SK-N-SH (cell line): Measurements from ENCODE around the gene NEDD8.

Source experiments
- EP300 ChIP-seq, 2 experiments: IDR thresholded peaks; 2 replicates each; pipeline versions ENCODE4 v1.4.0 to v1.6.1; 2012; ENCODE audit warnings: borderline replicate concordance in 1 of 2, low read depth in 1 of 2, low read length in 1 of 2
- EZH2phosphoT487 ChIP-seq: fragments of 200-600 bp; sonication (generic); IDR thresholded peaks from 2 replicates; pipeline ENCODE4 v1.6.1; 2017; ENCODE audit warnings: low read depth, mixed run types, mild to moderate bottlenecking, antibody characterized with exemption, moderate library complexity, borderline replicate concordance
- FOXJ3 ChIP-seq: sonication (generic); formaldehyde crosslinking; IDR thresholded peaks from 2 replicates; pipeline ENCODE4 v1.5.1; 2020; ENCODE audit warnings: mild to moderate bottlenecking, missing genetic modification reagents
- JUND ChIP-seq: IDR thresholded peaks from 2 replicates; pipeline ENCODE4 v1.4.0; 2012
- MEF2A ChIP-seq: IDR thresholded peaks from 2 replicates; pipeline ENCODE4 v1.4.0; 2012; ENCODE audit warnings: low read depth, borderline replicate concordance
- POLR2AphosphoS5 ChIP-seq: IDR thresholded peaks from 2 replicates; pipeline ENCODE4 v1.6.1; 2012; ENCODE audit warnings: low read depth, low read length
- RFX5 ChIP-seq: IDR thresholded peaks from 2 replicates; pipeline ENCODE4 v1.6.1; 2012; ENCODE audit warnings: mild to moderate bottlenecking, improper control_type of control experiment, low read length
- TAF1 ChIP-seq: IDR thresholded peaks from 2 replicates; pipeline ENCODE4 v1.6.1; 2012; ENCODE audit warnings: low read depth, mild to moderate bottlenecking, low read length, moderate library complexity, borderline replicate concordance
- TEAD4 ChIP-seq: IDR thresholded peaks from 2 replicates; pipeline ENCODE4 v1.4.0; 2012; ENCODE audit warnings: mild to moderate bottlenecking, borderline replicate concordance; ENCODE audit not compliant: insufficient read depth
- TF ChIP-seq, protein P1 (sequence below): fragments of 200-600 bp; sonication (generic); IDR thresholded peaks from 2 replicates; pipeline ENCODE4 v1.6.1; 2017; ENCODE audit warnings: antibody characterized with exemption, mild to moderate bottlenecking, moderate library complexity
- TF ChIP-seq, protein P2 (sequence below): IDR thresholded peaks from 2 replicates; pipeline ENCODE4 v1.4.0; 2012; ENCODE audit warnings: low read depth, borderline replicate concordance
- TF ChIP-seq, protein P3 (sequence below): IDR thresholded peaks from 2 replicates; pipeline ENCODE4; 2012
- TF ChIP-seq, protein P4 (sequence below): IDR thresholded peaks from 2 replicates; pipeline ENCODE4 v1.6.1; 2012; ENCODE audit warnings: mild to moderate bottlenecking, low read depth, low read length, moderate library complexity
- TF ChIP-seq, protein P5 (sequence below): IDR thresholded peaks from 2 replicates; pipeline ENCODE4 v1.4.0; 2012; ENCODE audit warnings: low read depth

DNA sequence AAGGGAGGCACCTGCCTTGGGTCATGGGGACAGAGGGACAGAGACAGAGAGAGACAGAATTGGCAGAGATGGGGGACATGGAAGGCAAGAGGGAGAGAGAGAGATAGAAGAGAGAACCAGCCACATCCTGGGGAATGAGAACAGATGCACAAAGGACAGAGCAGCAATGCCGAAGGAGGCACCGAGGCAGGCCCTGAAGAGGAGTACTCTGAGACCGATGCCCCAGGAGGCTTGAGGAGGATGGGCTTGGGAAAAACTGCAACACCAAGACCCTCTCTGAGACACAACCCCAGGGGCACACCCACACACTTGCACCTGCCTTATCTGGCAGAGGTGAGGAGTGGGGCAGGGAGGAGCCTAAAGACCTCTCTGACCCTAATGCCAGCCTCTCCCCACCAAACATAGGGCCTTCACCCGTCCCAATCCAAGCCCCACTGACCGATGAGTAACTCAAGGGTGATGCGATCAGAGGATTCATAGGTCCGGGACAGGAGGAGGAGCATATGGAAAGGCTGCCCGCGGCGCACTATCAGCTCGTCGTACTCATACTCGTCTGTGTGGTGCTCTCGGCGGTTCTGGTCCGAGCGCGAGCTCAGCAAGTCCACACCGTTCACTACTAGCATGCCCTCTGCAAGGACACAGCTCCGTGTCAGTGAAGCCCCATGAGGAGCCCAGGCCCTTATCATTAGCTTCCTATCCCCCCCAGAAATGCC, 29.2 kb upstream of the NEDD8 start:
- TF ChIP-seq, protein P1, sequence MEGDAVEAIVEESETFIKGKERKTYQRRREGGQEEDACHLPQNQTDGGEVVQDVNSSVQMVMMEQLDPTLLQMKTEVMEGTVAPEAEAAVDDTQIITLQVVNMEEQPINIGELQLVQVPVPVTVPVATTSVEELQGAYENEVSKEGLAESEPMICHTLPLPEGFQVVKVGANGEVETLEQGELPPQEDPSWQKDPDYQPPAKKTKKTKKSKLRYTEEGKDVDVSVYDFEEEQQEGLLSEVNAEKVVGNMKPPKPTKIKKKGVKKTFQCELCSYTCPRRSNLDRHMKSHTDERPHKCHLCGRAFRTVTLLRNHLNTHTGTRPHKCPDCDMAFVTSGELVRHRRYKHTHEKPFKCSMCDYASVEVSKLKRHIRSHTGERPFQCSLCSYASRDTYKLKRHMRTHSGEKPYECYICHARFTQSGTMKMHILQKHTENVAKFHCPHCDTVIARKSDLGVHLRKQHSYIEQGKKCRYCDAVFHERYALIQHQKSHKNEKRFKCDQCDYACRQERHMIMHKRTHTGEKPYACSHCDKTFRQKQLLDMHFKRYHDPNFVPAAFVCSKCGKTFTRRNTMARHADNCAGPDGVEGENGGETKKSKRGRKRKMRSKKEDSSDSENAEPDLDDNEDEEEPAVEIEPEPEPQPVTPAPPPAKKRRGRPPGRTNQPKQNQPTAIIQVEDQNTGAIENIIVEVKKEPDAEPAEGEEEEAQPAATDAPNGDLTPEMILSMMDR = no peak
- TF ChIP-seq TAF1 (no peak), EZH2phosphoT487 (no peak), POLR2AphosphoS5 (no peak), MEF2A (no peak), EP300 (IDR thresholded peaks at IDR 0.05; ENCODE audit: borderline replicate concordance in 1 of 2, low read depth in 1 of 2, low read length in 1 of 2) (no peak), RFX5 (no peak), FOXJ3 (no peak), JUND (no peak), TEAD4 (no peak)
- TF ChIP-seq, protein P2, sequence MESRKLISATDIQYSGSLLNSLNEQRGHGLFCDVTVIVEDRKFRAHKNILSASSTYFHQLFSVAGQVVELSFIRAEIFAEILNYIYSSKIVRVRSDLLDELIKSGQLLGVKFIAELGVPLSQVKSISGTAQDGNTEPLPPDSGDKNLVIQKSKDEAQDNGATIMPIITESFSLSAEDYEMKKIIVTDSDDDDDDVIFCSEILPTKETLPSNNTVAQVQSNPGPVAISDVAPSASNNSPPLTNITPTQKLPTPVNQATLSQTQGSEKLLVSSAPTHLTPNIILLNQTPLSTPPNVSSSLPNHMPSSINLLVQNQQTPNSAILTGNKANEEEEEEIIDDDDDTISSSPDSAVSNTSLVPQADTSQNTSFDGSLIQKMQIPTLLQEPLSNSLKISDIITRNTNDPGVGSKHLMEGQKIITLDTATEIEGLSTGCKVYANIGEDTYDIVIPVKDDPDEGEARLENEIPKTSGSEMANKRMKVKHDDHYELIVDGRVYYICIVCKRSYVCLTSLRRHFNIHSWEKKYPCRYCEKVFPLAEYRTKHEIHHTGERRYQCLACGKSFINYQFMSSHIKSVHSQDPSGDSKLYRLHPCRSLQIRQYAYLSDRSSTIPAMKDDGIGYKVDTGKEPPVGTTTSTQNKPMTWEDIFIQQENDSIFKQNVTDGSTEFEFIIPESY = no peak
- TF ChIP-seq, protein P3, sequence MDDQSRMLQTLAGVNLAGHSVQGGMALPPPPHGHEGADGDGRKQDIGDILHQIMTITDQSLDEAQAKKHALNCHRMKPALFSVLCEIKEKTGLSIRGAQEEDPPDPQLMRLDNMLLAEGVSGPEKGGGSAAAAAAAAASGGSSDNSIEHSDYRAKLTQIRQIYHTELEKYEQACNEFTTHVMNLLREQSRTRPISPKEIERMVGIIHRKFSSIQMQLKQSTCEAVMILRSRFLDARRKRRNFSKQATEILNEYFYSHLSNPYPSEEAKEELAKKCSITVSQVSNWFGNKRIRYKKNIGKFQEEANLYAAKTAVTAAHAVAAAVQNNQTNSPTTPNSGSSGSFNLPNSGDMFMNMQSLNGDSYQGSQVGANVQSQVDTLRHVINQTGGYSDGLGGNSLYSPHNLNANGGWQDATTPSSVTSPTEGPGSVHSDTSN = no peak
- TF ChIP-seq, protein P4, sequence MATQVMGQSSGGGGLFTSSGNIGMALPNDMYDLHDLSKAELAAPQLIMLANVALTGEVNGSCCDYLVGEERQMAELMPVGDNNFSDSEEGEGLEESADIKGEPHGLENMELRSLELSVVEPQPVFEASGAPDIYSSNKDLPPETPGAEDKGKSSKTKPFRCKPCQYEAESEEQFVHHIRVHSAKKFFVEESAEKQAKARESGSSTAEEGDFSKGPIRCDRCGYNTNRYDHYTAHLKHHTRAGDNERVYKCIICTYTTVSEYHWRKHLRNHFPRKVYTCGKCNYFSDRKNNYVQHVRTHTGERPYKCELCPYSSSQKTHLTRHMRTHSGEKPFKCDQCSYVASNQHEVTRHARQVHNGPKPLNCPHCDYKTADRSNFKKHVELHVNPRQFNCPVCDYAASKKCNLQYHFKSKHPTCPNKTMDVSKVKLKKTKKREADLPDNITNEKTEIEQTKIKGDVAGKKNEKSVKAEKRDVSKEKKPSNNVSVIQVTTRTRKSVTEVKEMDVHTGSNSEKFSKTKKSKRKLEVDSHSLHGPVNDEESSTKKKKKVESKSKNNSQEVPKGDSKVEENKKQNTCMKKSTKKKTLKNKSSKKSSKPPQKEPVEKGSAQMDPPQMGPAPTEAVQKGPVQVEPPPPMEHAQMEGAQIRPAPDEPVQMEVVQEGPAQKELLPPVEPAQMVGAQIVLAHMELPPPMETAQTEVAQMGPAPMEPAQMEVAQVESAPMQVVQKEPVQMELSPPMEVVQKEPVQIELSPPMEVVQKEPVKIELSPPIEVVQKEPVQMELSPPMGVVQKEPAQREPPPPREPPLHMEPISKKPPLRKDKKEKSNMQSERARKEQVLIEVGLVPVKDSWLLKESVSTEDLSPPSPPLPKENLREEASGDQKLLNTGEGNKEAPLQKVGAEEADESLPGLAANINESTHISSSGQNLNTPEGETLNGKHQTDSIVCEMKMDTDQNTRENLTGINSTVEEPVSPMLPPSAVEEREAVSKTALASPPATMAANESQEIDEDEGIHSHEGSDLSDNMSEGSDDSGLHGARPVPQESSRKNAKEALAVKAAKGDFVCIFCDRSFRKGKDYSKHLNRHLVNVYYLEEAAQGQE = no peak
- TF ChIP-seq, protein P5, sequence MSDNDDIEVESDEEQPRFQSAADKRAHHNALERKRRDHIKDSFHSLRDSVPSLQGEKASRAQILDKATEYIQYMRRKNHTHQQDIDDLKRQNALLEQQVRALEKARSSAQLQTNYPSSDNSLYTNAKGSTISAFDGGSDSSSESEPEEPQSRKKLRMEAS = no peak
